IMR-90 (cell line): ENCODE data around the gene ZNF726. TPM values are rescaled to one million over a fixed set of nuclear protein-coding genes. Genes with fewer than 3 reads are reported as not detected.

Source experiments
- ATAC-seq: fragments of 200-7000 bp; cut with Tn5 transposase; 2 replicates; pipeline ENCODE4 v1.9.1; 2020; ENCODE audit warnings: low read depth, mild to moderate bottlenecking, moderate library complexity
- BruUV-seq: library from RNA; stranded (reverse); fragments of 400-500 nt; replicated peaks from 2 replicates; lab custom pipeline; 2021; lab: Mats Ljungman, UMichigan
- CTCF ChIA-PET: fragments of 300-600 bp; formaldehyde crosslinking; extraction: SDS; loops from one replicate; lab custom pipeline; 2021; ENCODE audit warnings: antibody characterized with exemption; lab: Yijun Ruan, JAX
- POLR2A ChIA-PET: fragments of 300-600 bp; sonication (Branson Sonifier 250); formaldehyde crosslinking; loops from one replicate; lab custom pipeline; 2022; ENCODE audit warnings: antibody characterized with exemption; ENCODE audit not compliant: unreplicated experiment; lab: Charles Lee
- DNase-seq: peaks from one replicate; pipeline ENCODE4 v3.0.0; 2013
- H2AFZ ChIP-seq: replicated peaks from 2 replicates; pipeline ENCODE3; 2013; ENCODE audit warnings: low read length, mild to moderate bottlenecking; ENCODE audit not compliant: poor library complexity
- H2AK5ac ChIP-seq: 2 replicates; pipeline ENCODE4 v1.6.1; 2013; ENCODE audit warnings: low read depth, low read length, inconsistent platforms
- H2AK9ac ChIP-seq: replicated peaks from 2 replicates; pipeline ENCODE3; 2013; ENCODE audit warnings: mild to moderate bottlenecking, low read depth, low read length, moderate library complexity; ENCODE audit not compliant: poor library complexity
- H2BK120ac ChIP-seq: 2 replicates; pipeline ENCODE4 v1.6.1; 2013; ENCODE audit warnings: low read depth, low read length, inconsistent platforms
- H2BK15ac ChIP-seq: 3 replicates; pipeline ENCODE4 v1.6.1; 2013; ENCODE audit warnings: low read depth, low read length, inconsistent platforms
- H2BK20ac ChIP-seq: 2 replicates; pipeline ENCODE4 v1.6.1; 2013; ENCODE audit warnings: low read depth, mild to moderate bottlenecking, inconsistent platforms, low read length, moderate library complexity
- H2BK5ac ChIP-seq: 2 replicates; pipeline ENCODE4 v1.6.1; 2013; ENCODE audit warnings: mild to moderate bottlenecking, low read depth, low read length, inconsistent platforms; ENCODE audit not compliant: poor library complexity, severe bottlenecking
- H3K14ac ChIP-seq: replicated peaks from 2 replicates; pipeline ENCODE4 v1.6.1; 2013; ENCODE audit warnings: low read depth, low read length, inconsistent platforms
- H3K18ac ChIP-seq: 2 replicates; pipeline ENCODE4 v1.6.1; 2013; ENCODE audit warnings: low read depth, low read length, control low read depth
- H3K23ac ChIP-seq: 2 replicates; pipeline ENCODE4 v1.6.1; 2013; ENCODE audit warnings: low read depth, low read length, inconsistent platforms
- H3K27ac ChIP-seq: 2 replicates; pipeline ENCODE4 v1.5.1; 2013; ENCODE audit warnings: mild to moderate bottlenecking, control low read depth, low read length; ENCODE audit not compliant: insufficient read depth
- H3K27me3 ChIP-seq: 2 replicates; pipeline ENCODE4 v1.6.1; 2013; ENCODE audit warnings: low read length; ENCODE audit not compliant: control insufficient read depth, insufficient read depth
- H3K36me3 ChIP-seq: 2 replicates; pipeline ENCODE4 v1.6.1; 2013; ENCODE audit warnings: low read length, mixed read lengths; ENCODE audit not compliant: control insufficient read depth, insufficient read depth
- H3K4ac ChIP-seq: 2 replicates; pipeline ENCODE4 v1.6.1; 2013; ENCODE audit warnings: low read depth, low read length, inconsistent platforms
- H3K4me1 ChIP-seq: 2 replicates; pipeline ENCODE4 v1.6.1; 2013; ENCODE audit warnings: low read length, mixed read lengths; ENCODE audit not compliant: control insufficient read depth, insufficient read depth
- H3K4me2 ChIP-seq: 2 replicates; pipeline ENCODE4 v1.6.1; 2013; ENCODE audit warnings: low read depth, mild to moderate bottlenecking, control low read depth, low read length, moderate library complexity
- H3K4me3 ChIP-seq: 2 replicates; pipeline ENCODE4 v1.5.1; 2013; ENCODE audit warnings: low read depth, mild to moderate bottlenecking, control low read depth, low read length, moderate library complexity; ENCODE audit not compliant: insufficient read depth
- H3K56ac ChIP-seq: 2 replicates; pipeline ENCODE4 v1.6.1; 2013; ENCODE audit warnings: low read length, inconsistent platforms; ENCODE audit not compliant: insufficient read depth; ENCODE audit errors: extremely low read depth
- H3K79me1 ChIP-seq, 2 experiments: 2 replicates each; pipeline ENCODE4 v1.6.1; 2013; ENCODE audit warnings: low read length in 2 of 2, inconsistent platforms in 1 of 2, low read depth in 1 of 2
- H3K9ac ChIP-seq: 2 replicates; pipeline ENCODE4 v1.6.1; 2013; ENCODE audit warnings: low read depth, low read length, control low read depth
- H3K9me1 ChIP-seq: 2 replicates; pipeline ENCODE4 v1.6.1; 2013; ENCODE audit warnings: low read length, inconsistent platforms; ENCODE audit not compliant: insufficient read depth
- H3K9me3 ChIP-seq: 2 replicates; pipeline ENCODE4 v1.6.1; 2013; ENCODE audit warnings: low read length; ENCODE audit not compliant: control insufficient read depth, insufficient read depth
- H4K20me1 ChIP-seq: 2 replicates; pipeline ENCODE4 v1.6.1; 2013; ENCODE audit warnings: low read length, inconsistent platforms; ENCODE audit not compliant: insufficient read depth
- H4K5ac ChIP-seq: 2 replicates; pipeline ENCODE4 v1.6.1; 2013; ENCODE audit warnings: mild to moderate bottlenecking, low read depth, low read length, control low read depth
- H4K8ac ChIP-seq, 2 experiments: 2 replicates each; pipeline ENCODE4 v1.6.1; 2013; ENCODE audit warnings: low read depth in 2 of 2, low read length in 2 of 2, control low read depth in 1 of 2, inconsistent platforms in 1 of 2
- H4K91ac ChIP-seq: 2 replicates; pipeline ENCODE4 v1.6.1; 2013; ENCODE audit warnings: low read depth, low read length, inconsistent platforms; ENCODE audit not compliant: insufficient read depth
- BHLHE40 ChIP-seq: fragments of 150-350 bp; IDR thresholded peaks from 2 replicates; pipeline ENCODE4 v1.6.1; 2016; ENCODE audit warnings: mild to moderate bottlenecking, low read depth, low read length
- CEBPB ChIP-seq: IDR thresholded peaks from 2 replicates; pipeline ENCODE4 v1.6.1; 2012; ENCODE audit warnings: low read depth, low read length, improper control_type of control experiment
- CHD1 ChIP-seq: IDR thresholded peaks from 2 replicates; pipeline ENCODE4 v1.6.1; 2012; ENCODE audit warnings: low read depth, low read length, improper control_type of control experiment
- FOS ChIP-seq: fragments of 150-350 bp; IDR thresholded peaks from 2 replicates; pipeline ENCODE4 v1.6.1; 2016; ENCODE audit warnings: low read depth, low read length
- MAFK ChIP-seq: IDR thresholded peaks from 2 replicates; pipeline ENCODE4 v1.6.1; 2012; ENCODE audit warnings: low read depth, low read length, improper control_type of control experiment
- MXI1 ChIP-seq: IDR thresholded peaks from 2 replicates; pipeline ENCODE4 v1.6.1; 2012; ENCODE audit warnings: low read depth, mild to moderate bottlenecking, low read length, moderate library complexity, borderline replicate concordance
- NFE2L2 ChIP-seq: fragments of 150-350 bp; IDR thresholded peaks from 2 replicates; pipeline ENCODE4 v1.6.1; 2016; ENCODE audit warnings: low read depth, mild to moderate bottlenecking, low read length
- POLR2A ChIP-seq: IDR thresholded peaks from 2 replicates; pipeline ENCODE4 v1.6.1; 2012; ENCODE audit warnings: mild to moderate bottlenecking, low read depth, low read length
- RAD21 ChIP-seq: IDR thresholded peaks from 2 replicates; pipeline ENCODE4 v1.6.1; 2012; ENCODE audit warnings: low read length, improper control_type of control experiment
- RCOR1 ChIP-seq: IDR thresholded peaks from 2 replicates; pipeline ENCODE4 v1.6.1; 2012; ENCODE audit warnings: mild to moderate bottlenecking, low read length, improper control_type of control experiment; ENCODE audit not compliant: insufficient replicate concordance
- RFX5 ChIP-seq: IDR thresholded peaks from 2 replicates; pipeline ENCODE4 v1.8.0; 2012; ENCODE audit warnings: low read depth, mild to moderate bottlenecking, low read length, moderate library complexity
- SMC3 ChIP-seq: fragments of 150-350 bp; IDR thresholded peaks from 2 replicates; pipeline ENCODE4 v1.6.1; 2016; ENCODE audit warnings: low read depth, mild to moderate bottlenecking, antibody characterized with exemption, low read length, moderate library complexity
- WGBS, 2 experiments: methylation state at CpG; one replicate each; pipeline versions ENCODE4 v1.1.5 to v1.1.7; 2013; ENCODE audit warnings: missing lambda C conversion rate in 2 of 2; ENCODE audit not compliant: insufficient read length in 1 of 2; ENCODE audit errors: extremely low coverage in 2 of 2; 5-methylcytosine and 5-hydroxymethylcytosine counted together
- dilution Hi-C: fragments of 300-500 bp; cut with HindIII; formaldehyde crosslinking; loops from one replicate; pipeline ENCODE4 v1.14.3; 2018; ENCODE audit warnings: low sequenced_read_pairs; ENCODE audit not compliant: unreplicated experiment
- in situ Hi-C: fragments of 300-500 bp; cut with MboI; formaldehyde crosslinking; loops from 3 replicates; pipeline ENCODE4 v1.14.3; 2019; ENCODE audit warnings: low sequenced_read_pairs, inconsistent platforms, mixed read lengths
- intact Hi-C: fragments of 100-400 bp; cut with micrococcal nuclease; formaldehyde crosslinking; loops from 2 replicates; pipeline ENCODE4 v1.10.0; 2022
- polyA plus RNA-seq, 3 experiments: library from polyadenylated mRNA; depleted of rRNA; stranded (reverse); fragments of >200 nt; gene quantifications; 2 replicates each; pipeline ENCODE4 v1.2.3, GENCODE V29; 2012; ENCODE audit warnings: low replicate concordance in 1 of 3
- total RNA-seq: library from RNA; depleted of rRNA; stranded (reverse); fragments of >200 nt; gene quantifications from 2 replicates; pipeline ENCODE4 v1.2.3, GENCODE V29; 2012
- TF ChIP-seq, protein P1 (sequence below): conservative IDR thresholded peaks from 2 replicates; pipeline ENCODE4 v1.5.1; 2012; ENCODE audit warnings: mild to moderate bottlenecking, low read depth, low read length, improper control_type of control experiment
- TF ChIP-seq, protein P2 (sequence below): fragments of 150-350 bp; IDR thresholded peaks from 2 replicates; pipeline ENCODE4 v1.6.1; 2016; ENCODE audit warnings: low read depth, mild to moderate bottlenecking, low read length, moderate library complexity, borderline replicate concordance
- TF ChIP-seq, protein P3 (sequence below): fragments of 150-350 bp; IDR thresholded peaks from 2 replicates; pipeline ENCODE4 v1.6.1; 2017; ENCODE audit warnings: mild to moderate bottlenecking, antibody characterized with exemption, low read length, low read depth

The ZNF726 gene
- total and polyA plus RNA-seq, 2 of the 4 experiments (the other 2 are of a cell fraction), result 1.2 to 2.0 TPM

DNA sequence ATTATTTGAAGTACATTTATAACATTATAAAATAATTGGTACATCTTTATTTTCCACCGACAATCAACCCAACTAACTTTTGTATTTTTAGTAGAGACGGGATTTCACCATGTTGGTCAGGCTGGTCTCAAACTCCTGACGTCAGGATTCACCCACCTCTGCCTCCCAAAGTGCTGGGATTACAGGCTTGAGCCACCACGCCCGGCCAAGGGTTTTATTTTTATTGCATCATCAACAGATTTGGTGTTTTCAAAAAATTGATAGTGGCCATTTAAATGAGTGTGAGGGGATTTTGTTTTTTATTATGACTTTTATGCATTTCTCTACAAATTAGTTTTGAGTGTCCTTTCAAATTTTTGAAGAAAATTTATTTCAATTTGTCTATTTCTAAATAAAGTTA lies 10.6 kb downstream of the ZNF726 start:
- Histone ChIP-seq H3K4ac (no peak overlapping the region), H3K36me3 (0 out of 2 replicates have a peak, but pooled peaks cover 2% of the 10 kb centered on the region), H3K27ac (no peak overlapping the region), H4K8ac (no peak overlapping the region), H3K27me3 (no peaks in the 10 kb centered on the region), H3K14ac (no peak overlapping the region), H4K91ac (no peak overlapping the region), H2BK120ac (no peak overlapping the region), H3K9me3 (peaks cover 5% of the 10 kb centered on the region), H2AK9ac (no peak overlapping the region), H4K20me1 (no peaks in the 10 kb centered on the region), H3K4me2 (no peak overlapping the region), H3K4me3 (no peak overlapping the region), H3K23ac (no peak overlapping the region), H3K79me1 (no peaks in the 10 kb centered on the region), H3K4me1 (no peaks in the 10 kb centered on the region), H4K5ac (no peak overlapping the region), H3K9ac (no peak overlapping the region), H3K9me1 (no peaks in the 10 kb centered on the region), H2BK5ac (no peak overlapping the region), H2BK15ac (no peak overlapping the region), H2AK5ac (no peak overlapping the region), H2BK20ac (no peak overlapping the region), H3K56ac (no peak overlapping the region), H3K18ac (no peak overlapping the region), H2AFZ (no peak overlapping the region)
- POLR2A ChIA-PET, result no interaction called here
- CTCF ChIA-PET, result no interaction called here
- BruUV-seq, result no TSS peak
- 70% methylated on average over 2 of the region's 5 CpGs; no CpG with 5 or more reads in 1 of the 2 experiments for WGBS, 2 experiments
- dilution Hi-C loops (no loop called here), intact Hi-C loops (no loop called here), in situ Hi-C loops (no loop called here)
- TF ChIP-seq NFE2L2 (no peak), SMC3 (no peak), RFX5 (no peak), RCOR1 (no peak), MAFK (no peak), RAD21 (no peak), FOS (no peak), CEBPB (no peak), BHLHE40 (no peak), MXI1 (no peak), POLR2A (no peak), CHD1 (no peak)
- TF ChIP-seq, protein P1, sequence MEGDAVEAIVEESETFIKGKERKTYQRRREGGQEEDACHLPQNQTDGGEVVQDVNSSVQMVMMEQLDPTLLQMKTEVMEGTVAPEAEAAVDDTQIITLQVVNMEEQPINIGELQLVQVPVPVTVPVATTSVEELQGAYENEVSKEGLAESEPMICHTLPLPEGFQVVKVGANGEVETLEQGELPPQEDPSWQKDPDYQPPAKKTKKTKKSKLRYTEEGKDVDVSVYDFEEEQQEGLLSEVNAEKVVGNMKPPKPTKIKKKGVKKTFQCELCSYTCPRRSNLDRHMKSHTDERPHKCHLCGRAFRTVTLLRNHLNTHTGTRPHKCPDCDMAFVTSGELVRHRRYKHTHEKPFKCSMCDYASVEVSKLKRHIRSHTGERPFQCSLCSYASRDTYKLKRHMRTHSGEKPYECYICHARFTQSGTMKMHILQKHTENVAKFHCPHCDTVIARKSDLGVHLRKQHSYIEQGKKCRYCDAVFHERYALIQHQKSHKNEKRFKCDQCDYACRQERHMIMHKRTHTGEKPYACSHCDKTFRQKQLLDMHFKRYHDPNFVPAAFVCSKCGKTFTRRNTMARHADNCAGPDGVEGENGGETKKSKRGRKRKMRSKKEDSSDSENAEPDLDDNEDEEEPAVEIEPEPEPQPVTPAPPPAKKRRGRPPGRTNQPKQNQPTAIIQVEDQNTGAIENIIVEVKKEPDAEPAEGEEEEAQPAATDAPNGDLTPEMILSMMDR, result no peak
- TF ChIP-seq, protein P2, sequence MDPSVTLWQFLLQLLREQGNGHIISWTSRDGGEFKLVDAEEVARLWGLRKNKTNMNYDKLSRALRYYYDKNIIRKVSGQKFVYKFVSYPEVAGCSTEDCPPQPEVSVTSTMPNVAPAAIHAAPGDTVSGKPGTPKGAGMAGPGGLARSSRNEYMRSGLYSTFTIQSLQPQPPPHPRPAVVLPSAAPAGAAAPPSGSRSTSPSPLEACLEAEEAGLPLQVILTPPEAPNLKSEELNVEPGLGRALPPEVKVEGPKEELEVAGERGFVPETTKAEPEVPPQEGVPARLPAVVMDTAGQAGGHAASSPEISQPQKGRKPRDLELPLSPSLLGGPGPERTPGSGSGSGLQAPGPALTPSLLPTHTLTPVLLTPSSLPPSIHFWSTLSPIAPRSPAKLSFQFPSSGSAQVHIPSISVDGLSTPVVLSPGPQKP, result no peak
- TF ChIP-seq, protein P3, sequence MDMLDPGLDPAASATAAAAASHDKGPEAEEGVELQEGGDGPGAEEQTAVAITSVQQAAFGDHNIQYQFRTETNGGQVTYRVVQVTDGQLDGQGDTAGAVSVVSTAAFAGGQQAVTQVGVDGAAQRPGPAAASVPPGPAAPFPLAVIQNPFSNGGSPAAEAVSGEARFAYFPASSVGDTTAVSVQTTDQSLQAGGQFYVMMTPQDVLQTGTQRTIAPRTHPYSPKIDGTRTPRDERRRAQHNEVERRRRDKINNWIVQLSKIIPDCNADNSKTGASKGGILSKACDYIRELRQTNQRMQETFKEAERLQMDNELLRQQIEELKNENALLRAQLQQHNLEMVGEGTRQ, result no peak
- no peak for ATAC-seq
- no peak for DNase-seq
